DMS153 treated with DMSO at 0.1 percent for 48 hours (cell line): ENCODE data around the gene FOS.
"Not testable (repeated sequence)": the region's sequence is repeated elsewhere in the genome, so short reads cannot be mapped to it uniquely, and the experiment has no call there.

ENCODE experiments used
- DNase-seq: peaks from one replicate; lab custom pipeline; 2025; ENCODE audit not compliant: unreplicated experiment; lab: John Stamatoyannopoulos, UW

FOS gene

DNA sequence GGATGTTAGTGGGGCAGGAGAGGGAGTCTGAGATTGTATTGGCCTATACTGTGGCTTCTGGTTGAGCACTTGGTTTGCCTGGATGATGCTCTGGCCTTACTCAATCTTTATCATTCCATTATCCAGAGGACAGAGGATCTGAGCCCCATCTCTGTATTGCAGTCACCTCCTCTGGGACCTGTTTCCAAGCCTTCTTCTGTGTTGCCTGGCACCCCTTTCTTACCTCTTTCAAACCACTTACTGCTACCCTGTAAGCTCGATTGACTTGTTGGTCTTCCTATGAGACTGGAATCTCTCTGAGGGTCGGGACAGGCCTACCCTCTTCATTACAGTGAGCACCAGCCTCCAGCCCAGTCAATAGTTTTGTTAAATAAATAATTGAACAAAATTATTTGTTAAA is 3.0 kb upstream of the FOS start:
- DNase-seq, result no peak

DNA sequence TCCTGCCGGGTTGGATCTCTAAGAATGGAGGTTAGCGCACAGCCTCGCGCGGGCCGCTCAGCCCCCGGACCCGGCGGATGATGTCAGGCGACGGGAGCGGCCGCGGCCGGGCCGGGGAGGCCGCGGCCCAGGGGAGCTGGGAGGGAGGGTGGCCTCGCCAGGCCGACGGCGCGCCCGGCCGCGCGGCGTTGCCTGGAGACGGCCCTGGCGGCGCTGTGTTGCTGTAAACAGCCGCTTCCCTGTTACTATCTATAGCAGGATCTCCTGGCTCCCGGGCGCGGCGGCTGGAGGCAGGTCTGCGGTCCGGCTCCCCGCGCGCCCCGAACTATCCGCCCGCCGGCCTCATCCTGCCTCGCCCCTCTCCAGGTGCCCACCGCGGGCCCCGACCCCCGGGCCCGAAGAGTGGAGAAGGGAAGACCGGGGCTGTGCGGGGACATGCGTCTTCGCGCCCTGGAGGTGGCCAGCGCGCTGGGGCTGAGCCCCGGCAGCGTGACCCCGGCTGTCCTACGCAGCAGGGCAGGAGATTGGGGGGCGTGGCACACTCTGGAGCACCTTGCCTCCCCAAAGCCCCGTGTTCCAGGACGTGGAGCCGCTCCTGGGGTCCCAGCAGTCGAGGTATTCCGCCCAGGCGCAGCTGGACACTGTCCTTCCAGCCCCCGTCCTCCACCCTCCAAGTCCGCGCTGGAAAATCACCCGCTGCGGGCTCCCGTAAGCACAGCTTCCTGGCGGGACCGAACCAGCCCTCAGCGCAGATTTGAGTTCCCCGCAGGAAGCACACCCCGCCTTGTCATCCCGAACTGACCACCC is 1.4 kb upstream of the FOS start:
- DNase-seq, result peak; percentile 71

DNA sequence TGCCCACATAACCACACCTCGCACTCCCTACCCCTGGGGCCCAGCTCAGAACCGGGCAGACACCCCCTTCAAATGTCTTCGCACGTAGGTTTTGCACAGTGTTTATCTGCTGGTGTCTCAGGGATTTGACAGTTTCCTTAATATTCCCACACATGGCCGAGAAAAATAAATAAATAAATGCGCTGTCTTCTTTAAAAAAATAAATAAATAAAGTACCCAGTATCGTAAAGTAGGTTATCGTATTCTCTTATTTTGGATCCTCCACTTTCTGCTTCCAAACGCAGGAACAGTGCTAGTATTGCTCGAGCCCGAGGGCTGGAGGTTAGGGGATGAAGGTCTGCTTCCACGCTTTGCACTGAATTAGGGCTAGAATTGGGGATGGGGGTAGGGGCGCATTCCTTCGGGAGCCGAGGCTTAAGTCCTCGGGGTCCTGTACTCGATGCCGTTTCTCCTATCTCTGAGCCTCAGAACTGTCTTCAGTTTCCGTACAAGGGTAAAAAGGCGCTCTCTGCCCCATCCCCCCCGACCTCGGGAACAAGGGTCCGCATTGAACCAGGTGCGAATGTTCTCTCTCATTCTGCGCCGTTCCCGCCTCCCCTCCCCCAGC is 710 bp upstream of the FOS start:
- DNase-seq, result no peak

DNA sequence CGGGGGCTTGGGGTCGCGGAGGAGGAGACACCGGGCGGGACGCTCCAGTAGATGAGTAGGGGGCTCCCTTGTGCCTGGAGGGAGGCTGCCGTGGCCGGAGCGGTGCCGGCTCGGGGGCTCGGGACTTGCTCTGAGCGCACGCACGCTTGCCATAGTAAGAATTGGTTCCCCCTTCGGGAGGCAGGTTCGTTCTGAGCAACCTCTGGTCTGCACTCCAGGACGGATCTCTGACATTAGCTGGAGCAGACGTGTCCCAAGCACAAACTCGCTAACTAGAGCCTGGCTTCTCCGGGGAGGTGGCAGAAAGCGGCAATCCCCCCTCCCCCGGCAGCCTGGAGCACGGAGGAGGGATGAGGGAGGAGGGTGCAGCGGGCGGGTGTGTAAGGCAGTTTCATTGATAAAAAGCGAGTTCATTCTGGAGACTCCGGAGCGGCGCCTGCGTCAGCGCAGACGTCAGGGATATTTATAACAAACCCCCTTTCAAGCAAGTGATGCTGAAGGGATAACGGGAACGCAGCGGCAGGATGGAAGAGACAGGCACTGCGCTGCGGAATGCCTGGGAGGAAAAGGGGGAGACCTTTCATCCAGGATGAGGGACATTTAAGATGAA is 630 bp downstream of the FOS start:
- no peak for DNase-seq

DNA sequence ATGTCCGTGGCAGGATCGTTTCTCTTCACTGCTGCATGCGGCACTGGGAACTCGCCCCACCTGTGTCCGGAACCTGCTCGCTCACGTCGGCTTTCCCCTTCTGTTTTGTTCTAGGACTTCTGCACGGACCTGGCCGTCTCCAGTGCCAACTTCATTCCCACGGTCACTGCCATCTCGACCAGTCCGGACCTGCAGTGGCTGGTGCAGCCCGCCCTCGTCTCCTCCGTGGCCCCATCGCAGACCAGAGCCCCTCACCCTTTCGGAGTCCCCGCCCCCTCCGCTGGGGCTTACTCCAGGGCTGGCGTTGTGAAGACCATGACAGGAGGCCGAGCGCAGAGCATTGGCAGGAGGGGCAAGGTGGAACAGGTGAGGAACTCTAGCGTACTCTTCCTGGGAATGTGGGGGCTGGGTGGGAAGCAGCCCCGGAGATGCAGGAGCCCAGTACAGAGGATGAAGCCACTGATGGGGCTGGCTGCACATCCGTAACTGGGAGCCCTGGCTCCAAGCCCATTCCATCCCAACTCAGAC is 1.2 kb downstream of the FOS start:
- DNase-seq, result no peak

DNA sequence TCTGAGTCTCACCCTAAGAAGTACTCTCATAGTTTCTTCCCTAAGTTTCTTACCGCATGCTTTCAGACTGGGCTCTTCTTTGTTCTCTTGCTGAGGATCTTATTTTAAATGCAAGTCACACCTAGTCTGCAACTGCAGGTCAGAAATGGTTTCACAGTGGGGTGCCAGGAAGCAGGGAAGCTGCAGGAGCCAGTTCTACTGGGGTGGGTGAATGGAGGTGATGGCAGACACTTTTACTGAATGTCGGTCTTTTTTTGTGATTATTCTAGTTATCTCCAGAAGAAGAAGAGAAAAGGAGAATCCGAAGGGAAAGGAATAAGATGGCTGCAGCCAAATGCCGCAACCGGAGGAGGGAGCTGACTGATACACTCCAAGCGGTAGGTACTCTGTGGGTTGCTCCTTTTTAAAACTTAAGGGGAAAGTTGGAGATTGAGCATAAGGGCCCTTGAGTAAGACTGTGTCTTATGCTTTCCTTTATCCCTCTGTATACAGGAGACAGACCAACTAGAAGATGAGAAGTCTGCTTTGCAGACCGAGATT is 1.7 kb downstream of the FOS start:
- no peak for DNase-seq

DNA sequence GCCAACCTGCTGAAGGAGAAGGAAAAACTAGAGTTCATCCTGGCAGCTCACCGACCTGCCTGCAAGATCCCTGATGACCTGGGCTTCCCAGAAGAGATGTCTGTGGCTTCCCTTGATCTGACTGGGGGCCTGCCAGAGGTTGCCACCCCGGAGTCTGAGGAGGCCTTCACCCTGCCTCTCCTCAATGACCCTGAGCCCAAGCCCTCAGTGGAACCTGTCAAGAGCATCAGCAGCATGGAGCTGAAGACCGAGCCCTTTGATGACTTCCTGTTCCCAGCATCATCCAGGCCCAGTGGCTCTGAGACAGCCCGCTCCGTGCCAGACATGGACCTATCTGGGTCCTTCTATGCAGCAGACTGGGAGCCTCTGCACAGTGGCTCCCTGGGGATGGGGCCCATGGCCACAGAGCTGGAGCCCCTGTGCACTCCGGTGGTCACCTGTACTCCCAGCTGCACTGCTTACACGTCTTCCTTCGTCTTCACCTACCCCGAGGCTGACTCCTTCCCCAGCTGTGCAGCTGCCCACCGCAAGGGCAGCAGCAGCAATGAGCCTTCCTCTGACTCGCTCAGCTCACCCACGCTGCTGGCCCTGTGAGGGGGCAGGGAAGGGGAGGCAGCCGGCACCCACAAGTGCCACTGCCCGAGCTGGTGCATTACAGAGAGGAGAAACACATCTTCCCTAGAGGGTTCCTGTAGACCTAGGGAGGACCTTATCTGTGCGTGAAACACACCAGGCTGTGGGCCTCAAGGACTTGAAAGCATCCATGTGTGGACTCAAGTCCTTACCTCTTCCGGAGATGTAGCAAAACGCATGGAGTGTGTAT is 2.4 kb downstream of the FOS start:
- no peak for DNase-seq

DNA sequence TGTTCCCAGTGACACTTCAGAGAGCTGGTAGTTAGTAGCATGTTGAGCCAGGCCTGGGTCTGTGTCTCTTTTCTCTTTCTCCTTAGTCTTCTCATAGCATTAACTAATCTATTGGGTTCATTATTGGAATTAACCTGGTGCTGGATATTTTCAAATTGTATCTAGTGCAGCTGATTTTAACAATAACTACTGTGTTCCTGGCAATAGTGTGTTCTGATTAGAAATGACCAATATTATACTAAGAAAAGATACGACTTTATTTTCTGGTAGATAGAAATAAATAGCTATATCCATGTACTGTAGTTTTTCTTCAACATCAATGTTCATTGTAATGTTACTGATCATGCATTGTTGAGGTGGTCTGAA is 3.0 kb downstream of the FOS start:
- DNase-seq, result no peak

DNA sequence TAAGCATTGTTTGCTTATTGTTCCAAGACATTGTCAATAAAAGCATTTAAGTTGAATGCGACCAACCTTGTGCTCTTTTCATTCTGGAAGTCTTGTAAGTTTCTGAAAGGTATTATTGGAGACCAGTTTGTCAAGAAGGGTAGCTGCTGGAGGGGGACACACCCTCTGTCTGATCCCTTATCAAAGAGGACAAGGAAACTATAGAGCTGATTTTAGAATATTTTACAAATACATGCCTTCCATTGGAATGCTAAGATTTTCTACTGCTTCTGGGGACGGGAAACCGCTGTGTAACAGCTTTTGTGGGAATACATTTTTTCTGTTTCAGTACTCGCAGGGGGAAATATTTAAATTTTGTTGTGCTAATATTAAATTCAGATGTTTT is 3.5 kb downstream of the FOS start:
- DNase-seq, result no peak

DNA sequence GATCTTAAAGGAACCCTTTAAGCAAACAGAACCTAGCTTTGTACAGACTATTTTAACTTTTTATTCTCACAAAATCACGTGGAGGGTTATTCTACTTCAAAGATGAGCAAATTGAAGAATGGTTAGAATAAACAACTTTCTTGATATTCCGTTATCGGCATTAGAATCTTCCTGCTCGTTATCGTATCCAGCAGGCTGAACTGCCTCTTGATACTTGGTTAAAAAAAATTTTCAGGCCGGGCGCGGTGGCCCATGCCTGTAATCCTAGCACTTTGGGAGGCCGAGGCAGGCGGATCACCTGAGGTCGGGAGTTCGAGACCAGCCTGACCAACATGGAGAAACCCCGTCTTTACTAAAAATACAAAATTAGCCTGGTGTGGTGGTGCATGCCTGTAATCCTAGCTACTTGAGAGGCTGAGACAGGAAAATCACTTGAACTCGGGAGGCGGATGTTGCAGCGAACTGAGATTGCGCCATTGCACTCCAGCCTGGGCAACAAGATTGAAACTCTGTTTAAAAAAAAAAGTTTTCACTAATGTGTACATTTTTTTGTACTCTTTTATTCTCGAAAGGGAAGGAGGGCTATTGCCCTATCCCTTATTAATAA is 4.0 kb downstream of the FOS start:
- DNase-seq, result not testable (repeated sequence)

DNA sequence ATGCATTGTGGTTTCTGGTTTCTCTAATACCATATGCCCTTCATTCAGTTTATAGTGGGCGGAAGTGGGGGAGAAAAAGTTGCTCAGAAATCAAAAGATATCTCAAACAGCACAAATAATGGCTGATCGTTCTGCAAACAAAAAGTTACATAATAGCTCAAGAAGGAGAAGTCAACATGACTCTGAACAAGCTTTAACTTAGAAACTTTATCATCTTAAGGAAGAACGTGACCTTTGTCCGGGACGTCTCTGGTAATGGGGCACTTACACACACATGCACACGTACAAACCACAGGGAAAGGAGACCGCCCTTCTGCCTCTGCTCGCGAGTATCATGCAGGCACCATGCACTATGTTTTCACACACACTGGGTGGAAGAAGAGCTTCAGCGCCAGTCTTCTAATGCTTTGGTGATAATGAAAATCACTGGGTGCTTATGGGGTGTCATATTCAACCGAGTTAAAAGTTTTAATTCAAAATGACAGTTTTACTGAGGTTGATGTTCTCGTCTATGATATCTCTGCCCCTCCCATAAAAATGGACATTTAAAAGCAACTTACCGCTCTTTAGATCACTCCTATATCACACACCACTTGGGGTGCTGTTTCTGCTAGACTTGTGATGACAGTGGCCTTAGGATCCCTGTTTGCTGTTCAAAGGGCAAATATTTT is 4.7 kb downstream of the FOS start:
- no peak for DNase-seq

DNA sequence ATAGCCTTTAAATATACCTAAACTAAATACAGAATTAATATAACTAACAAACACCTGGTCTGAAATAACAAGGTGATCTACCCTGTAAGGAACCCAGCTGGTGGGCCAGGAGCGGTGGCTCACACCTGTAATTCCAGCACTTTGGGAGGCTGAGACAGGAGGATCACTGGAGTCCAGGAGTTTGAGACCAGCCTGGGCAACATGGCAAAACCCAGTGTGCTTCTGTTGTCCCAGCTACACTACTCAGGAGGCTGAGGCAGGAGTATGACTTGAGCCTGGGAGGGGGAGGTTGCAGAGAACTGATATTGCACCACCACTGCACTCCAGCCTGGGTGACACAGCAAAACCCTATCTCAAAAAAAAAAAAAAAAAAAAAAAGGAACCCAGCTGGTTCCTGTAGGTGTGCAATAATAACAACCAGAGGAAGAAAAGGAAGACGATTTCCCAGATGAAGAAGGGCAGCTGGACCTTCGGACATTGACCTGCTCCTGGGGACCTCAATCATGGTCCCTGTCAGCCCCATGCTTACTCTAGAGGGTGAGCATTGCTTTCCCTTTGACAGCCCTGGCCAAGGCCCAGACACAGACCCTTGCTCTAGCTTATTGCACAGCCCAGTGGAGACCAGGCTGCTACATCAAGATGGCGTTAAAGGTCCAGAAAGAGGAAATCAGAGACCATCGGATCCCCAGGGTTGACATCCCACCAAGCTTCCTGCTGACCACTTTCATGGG is 5.4 kb downstream of the FOS start:
- no peak for DNase-seq

DNA sequence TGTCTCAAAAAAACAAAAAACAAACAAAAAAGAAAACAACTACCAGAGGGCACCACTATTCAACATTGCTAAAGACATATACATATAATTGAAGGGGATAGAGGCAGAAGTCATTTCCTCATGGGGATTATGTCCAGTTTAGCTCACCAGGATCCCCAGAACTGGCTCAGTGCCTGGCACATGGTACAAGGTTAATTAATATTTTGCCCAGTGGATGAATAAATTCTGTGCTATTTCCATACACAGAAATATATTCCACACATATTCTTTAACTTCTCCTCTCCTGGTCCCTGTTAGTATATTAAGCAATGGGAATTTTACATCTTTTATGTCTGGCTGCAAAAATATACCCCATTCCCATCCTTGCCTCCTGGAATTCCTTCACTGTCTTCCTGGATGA is 6.7 kb downstream of the FOS start:
- DNase-seq, result no peak

DNA sequence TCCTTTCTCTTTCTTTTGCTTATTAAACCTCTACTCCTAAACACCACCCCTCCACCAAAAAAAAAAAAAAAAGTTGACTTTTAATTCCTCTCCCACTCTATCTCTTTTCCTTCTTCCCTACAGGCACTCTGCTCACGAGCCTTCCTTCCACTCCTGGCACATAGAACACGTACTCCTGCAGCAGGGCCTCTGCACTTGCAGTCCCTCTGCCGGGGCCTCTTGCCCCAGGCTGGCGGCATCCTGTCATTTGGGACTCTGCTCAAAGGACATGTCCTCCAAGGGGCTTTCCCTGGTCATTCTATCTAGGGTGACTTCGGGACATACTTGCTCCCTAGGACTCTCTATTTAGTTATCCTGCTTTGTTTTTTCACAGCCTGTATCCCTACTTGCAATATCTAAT is 7.7 kb downstream of the FOS start:
- no peak for DNase-seq

DNA sequence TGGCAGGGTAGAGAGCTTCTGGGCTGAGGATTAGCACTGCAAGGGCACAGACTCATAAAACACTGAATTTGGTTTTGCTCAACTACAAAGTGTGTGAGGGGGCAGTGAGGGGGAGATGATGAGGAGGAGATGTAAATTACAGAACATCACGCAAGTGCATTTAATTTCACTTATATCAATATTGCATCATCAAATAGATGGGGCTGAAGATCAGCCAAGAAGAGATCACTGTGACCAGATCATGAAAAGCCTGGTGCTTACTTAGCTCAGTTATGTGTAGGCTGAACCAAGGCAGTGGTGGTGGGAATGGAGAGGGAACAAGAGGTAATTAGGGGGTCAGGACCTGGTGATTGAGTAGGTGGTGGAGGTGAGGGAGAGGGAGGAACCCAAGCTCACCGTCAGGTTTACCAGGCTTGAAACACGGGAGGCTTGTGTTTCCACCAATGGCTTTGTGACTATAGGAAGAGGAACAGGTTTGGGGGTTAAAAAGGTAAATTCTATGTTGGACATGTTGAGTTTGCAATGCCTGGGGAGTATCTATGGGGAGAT is 11.3 kb downstream of the FOS start:
- no peak for DNase-seq

DNA sequence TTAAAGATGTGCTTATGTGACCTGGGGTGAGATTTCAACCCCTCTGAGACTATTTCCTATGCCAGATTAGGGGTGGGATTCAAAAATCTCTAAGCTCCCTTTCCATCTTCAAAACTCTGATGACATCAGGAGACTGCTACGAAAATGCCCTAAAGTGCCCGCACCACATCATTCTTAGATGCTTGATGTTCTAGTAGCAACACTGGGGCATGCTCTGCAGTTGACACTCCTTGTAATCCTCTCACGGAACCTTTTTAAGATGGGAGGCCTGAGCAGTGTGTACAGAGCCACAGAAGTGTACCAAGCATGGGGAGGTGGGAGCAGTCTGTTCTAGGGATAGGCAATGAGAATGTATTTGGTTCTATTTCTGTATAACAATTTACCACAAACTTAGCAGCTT is 12.2 kb downstream of the FOS start:
- DNase-seq, result no peak

DNA sequence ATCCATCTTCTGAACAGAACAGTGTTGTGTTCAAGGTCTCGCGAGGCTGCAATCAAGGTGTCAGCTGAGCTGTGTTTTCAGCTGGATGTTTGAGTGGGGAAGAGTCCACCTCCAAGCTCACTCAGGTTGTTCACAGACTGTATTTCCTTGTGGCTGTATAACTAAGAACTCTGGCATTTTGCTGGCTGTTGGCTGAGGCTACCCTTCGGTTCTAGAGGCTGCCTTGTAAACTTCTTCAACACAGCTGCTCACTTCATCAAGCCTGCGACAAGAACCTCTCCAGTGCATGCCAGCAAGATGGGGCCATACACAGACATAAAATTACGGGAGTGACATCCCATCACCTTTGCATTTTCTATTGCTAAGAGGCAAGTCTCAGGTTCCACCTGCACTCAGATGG is 12.7 kb downstream of the FOS start:
- DNase-seq, result no peak

DNA sequence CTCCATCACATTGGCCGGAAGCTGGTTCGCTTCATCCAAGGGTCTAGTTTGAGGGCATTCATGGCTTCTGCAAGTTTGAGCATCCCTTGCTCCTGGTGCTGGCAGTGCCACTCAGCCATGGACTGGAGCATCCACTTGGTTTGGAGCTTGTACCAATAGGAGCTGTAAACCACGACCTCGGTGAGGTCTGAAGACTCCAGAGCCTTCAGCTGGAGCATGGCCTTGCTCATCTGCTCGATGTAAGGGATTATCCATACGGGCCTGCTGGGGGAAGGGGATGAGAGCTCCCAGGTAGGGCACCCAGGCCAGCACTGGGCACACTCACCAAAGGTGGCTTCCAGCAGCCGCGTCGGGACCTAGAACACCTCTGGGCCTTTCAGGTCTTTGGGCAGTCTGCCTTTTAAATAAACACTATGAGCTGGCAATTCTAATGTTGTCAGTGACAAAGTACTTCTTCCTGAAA is 13.5 kb downstream of the FOS start:
- no peak for DNase-seq

DNA sequence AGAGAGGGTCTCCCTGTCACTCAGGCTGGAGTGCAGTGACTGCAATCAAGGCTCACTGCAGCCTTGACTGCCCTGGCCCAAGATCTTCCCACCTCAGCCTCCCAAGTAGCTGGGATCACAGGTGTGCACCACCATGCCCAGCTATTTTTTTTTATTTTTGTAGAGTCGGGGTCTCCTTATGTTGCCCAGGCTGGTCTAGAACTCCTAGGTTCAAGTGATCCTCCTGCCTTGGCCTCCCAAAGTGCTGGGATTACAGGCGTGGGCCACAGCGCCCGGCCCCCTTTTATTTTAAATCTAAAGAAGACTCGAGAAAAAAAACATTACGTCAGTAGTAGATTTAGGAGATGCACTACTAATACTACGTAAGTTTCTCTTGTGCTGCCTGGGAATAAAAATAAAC is 14.3 kb downstream of the FOS start:
- DNase-seq, result no peak
